ENCODE data around the gene TENM4.

The TENM4 gene

DNA sequence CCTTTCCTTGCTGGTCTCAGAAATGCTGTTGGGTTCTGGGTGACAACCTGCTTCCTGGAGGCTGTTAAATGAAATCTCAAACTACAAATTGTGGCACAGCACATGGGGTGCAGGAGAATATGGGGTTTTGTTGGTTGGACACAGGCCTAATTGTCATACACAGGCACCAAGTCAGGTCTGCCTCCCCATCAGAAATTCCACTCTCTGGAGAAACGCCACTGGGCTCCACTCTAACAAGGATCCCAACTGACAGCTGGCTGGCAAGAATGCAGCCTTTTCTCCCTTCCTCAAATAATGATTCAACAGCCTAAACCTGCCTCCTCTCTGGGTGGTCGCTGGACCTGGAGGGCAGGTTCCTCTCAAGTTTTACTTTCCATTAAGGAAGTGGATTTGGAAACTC is 688.3 kb downstream of the TENM4 start:
- H4K91ac ChIP-seq (ENCODE audit: low read depth, low read length, poor library complexity) = no peak overlapping the region
- no peak overlapping the region for H3K4ac ChIP-seq (ENCODE audit: low read length)
- no peak overlapping the region for H3K4me2 ChIP-seq (ENCODE audit: insufficient read depth, low read length, poor library complexity, severe bottlenecking)
- H2AFZ ChIP-seq (ENCODE audit: low read length) = no peak overlapping the region
- H3K27ac ChIP-seq (replicated peaks; ENCODE audit: low read length) = no peak overlapping the region
- WGBS, 2 donors (ENCODE audit: extremely low coverage in 2 of 2, insufficient read length in 2 of 2, insufficient replicate concordance in 1 of 2) = no CpG with 5 or more reads among the region's 2 CpGs
- H3K9me3 ChIP-seq (replicated peaks in 1 of 2; ENCODE audit: control insufficient read depth in 2 of 2, insufficient read depth in 1 of 2, low read depth in 1 of 2, low read length in 2 of 2) = no peaks in the 10 kb centered on the region
- H3K4me1 ChIP-seq (ENCODE audit: control insufficient read depth in 2 of 2, insufficient read depth in 1 of 2, low read depth in 1 of 2, low read length in 2 of 2) = peaks cover 0 to 4% of the 10 kb centered on the region in 2 donors
- no peak overlapping the region for H4K8ac ChIP-seq (ENCODE audit: low read depth, low read length)
- H3K4me3 ChIP-seq (ENCODE audit: low read length in 2 of 2) = no peak overlapping the region
- no peak overlapping the region for H2BK5ac ChIP-seq (ENCODE audit: low read length)
- peaks cover 0 to 11% of the 10 kb centered on the region in 2 donors for H3K36me3 ChIP-seq (replicated peaks in 1 of 2; ENCODE audit: control insufficient read depth in 2 of 2, insufficient read depth in 2 of 2, low read length in 2 of 2)
- no peak overlapping the region for H3K14ac ChIP-seq (ENCODE audit: low read length)
- H3K23ac ChIP-seq (ENCODE audit: low read depth, low read length, poor library complexity) = no peak overlapping the region
- no peak overlapping the region for H2BK120ac ChIP-seq (ENCODE audit: low read depth, low read length)
- no peak overlapping the region for H3K18ac ChIP-seq (ENCODE audit: low read length)
- no peak for DNase-seq (ENCODE audit: low spot score)
- no peak overlapping the region for H2BK12ac ChIP-seq (ENCODE audit: low read length)
- no peak overlapping the region for H2AK5ac ChIP-seq (ENCODE audit: low read depth, low read length)
- no peak overlapping the region for H2BK15ac ChIP-seq (ENCODE audit: low read length)
- H3K9ac ChIP-seq (ENCODE audit: low read depth, low read length, poor library complexity) = no peak overlapping the region
- H3K79me1 ChIP-seq (ENCODE audit: low read depth, low read length) = no peaks in the 10 kb centered on the region
- H3K27me3 ChIP-seq (ENCODE audit: control insufficient read depth in 3 of 3, insufficient read depth in 3 of 3, low read depth in 1 of 3, low read length in 3 of 3) = no peaks in the 10 kb centered on the region

DNA sequence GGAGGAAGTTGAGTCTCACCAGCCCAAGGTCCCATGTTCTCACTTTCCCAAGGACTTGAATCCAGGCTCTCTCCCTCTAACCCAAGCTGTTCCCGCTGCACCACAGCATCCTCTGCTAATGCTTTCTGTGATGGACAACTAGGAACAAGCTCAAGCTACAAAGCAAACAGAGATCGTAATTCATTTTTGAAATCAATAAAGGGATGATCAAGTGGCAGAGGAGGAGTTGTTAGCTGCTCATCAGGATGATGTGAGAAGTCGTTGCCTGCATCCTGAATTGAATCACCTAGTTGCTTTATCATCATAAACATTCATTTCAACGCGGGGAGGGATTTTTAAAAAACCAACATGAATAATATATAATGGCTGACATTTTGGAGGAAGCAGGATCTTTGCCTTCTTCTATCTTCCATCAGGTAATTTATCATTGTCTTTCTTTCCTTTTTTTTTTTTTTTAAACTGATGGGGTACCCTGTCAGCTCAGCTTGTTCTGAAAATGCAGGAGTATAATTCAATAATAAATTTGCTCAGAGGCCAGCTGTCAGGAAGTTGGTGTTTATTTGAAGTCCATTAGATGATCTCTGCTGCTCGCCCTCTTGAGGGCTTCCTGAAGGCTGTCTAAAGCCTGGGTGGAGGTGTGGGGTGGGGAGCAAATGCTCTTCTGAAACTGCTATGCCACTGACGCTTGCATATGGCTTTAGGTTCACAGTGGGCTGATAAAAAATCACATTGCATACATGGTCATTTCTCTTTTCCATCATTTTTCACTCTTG is 691.7 kb downstream of the TENM4 start:
- Histone ChIP-seq H3K4me1 (ENCODE audit: control insufficient read depth in 2 of 2, insufficient read depth in 1 of 2, low read depth in 1 of 2, low read length in 2 of 2) (peaks cover 0 to 4% of the 10 kb centered on the region in 2 donors), H3K4me3 (ENCODE audit: low read length in 2 of 2) (no peak overlapping the region), H2BK15ac (ENCODE audit: low read length) (no peak overlapping the region), H2BK120ac (ENCODE audit: low read depth, low read length) (no peak overlapping the region), H3K18ac (ENCODE audit: low read length) (no peak overlapping the region), H3K14ac (ENCODE audit: low read length) (no peak overlapping the region), H2AFZ (ENCODE audit: low read length) (no peak overlapping the region), H2AK5ac (ENCODE audit: low read depth, low read length) (no peak overlapping the region), H3K4me2 (ENCODE audit: insufficient read depth, low read length, poor library complexity, severe bottlenecking) (no peak overlapping the region), H3K27ac (replicated peaks; ENCODE audit: low read length) (no peak overlapping the region), H3K4ac (ENCODE audit: low read length) (no peak overlapping the region), H3K9ac (ENCODE audit: low read depth, low read length, poor library complexity) (no peak overlapping the region), H4K8ac (ENCODE audit: low read depth, low read length) (no peak overlapping the region), H3K23ac (ENCODE audit: low read depth, low read length, poor library complexity) (no peak overlapping the region), H2BK12ac (ENCODE audit: low read length) (no peak overlapping the region), H2BK5ac (ENCODE audit: low read length) (no peak overlapping the region), H3K36me3 (replicated peaks in 1 of 2; ENCODE audit: control insufficient read depth in 2 of 2, insufficient read depth in 2 of 2, low read length in 2 of 2) (no peaks in the 10 kb centered on the region), H4K91ac (ENCODE audit: low read depth, low read length, poor library complexity) (no peak overlapping the region), H3K9me3 (replicated peaks in 1 of 2; ENCODE audit: control insufficient read depth in 2 of 2, insufficient read depth in 1 of 2, low read depth in 1 of 2, low read length in 2 of 2) (no peaks in the 10 kb centered on the region), H3K79me1 (ENCODE audit: low read depth, low read length) (no peaks in the 10 kb centered on the region), H3K27me3 (ENCODE audit: control insufficient read depth in 3 of 3, insufficient read depth in 3 of 3, low read depth in 1 of 3, low read length in 3 of 3) (no peaks in the 10 kb centered on the region)
- no CpG with 5 or more reads among the region's 7 CpGs for WGBS, 2 donors (ENCODE audit: extremely low coverage in 2 of 2, insufficient read length in 2 of 2, insufficient replicate concordance in 1 of 2)
- no peak for DNase-seq (ENCODE audit: low spot score)

DNA sequence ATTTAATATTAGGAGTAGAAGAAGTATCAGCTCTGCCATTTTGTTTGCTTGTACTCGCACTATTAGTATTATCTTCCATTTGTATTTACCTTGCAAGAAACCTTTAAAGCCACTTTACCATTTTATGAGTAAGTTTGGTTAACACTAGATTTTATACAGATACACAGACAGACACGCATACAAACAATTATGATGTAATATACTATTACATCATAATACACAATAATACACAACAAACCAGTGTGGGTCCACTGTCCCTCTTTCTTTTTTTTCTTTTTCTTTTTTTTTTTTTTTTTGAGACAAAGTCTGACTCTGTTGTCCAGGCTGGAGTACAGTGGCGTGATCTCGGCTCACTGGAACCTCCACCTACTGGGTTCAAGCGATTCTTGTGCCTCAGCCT is 695.9 kb downstream of the TENM4 start:
- Histone ChIP-seq H3K14ac (ENCODE audit: low read length) (no peak overlapping the region), H3K9ac (ENCODE audit: low read depth, low read length, poor library complexity) (no peak overlapping the region), H4K91ac (ENCODE audit: low read depth, low read length, poor library complexity) (no peak overlapping the region), H3K4ac (ENCODE audit: low read length) (no peak overlapping the region), H3K18ac (ENCODE audit: low read length) (no peak overlapping the region), H2BK12ac (ENCODE audit: low read length) (no peak overlapping the region), H3K36me3 (replicated peaks in 1 of 2; ENCODE audit: control insufficient read depth in 2 of 2, insufficient read depth in 2 of 2, low read length in 2 of 2) (no peaks in the 10 kb centered on the region), H3K23ac (ENCODE audit: low read depth, low read length, poor library complexity) (no peak overlapping the region), H3K27me3 (ENCODE audit: control insufficient read depth in 3 of 3, insufficient read depth in 3 of 3, low read depth in 1 of 3, low read length in 3 of 3) (no peaks in the 10 kb centered on the region), H3K4me2 (ENCODE audit: insufficient read depth, low read length, poor library complexity, severe bottlenecking) (no peak overlapping the region), H2AK5ac (ENCODE audit: low read depth, low read length) (no peak overlapping the region), H2BK15ac (ENCODE audit: low read length) (no peak overlapping the region), H3K79me1 (ENCODE audit: low read depth, low read length) (no peaks in the 10 kb centered on the region), H3K4me1 (ENCODE audit: control insufficient read depth in 2 of 2, insufficient read depth in 1 of 2, low read depth in 1 of 2, low read length in 2 of 2) (no peaks in the 10 kb centered on the region), H3K4me3 (ENCODE audit: low read length in 2 of 2) (no peak overlapping the region), H3K27ac (replicated peaks; ENCODE audit: low read length) (no peak overlapping the region), H4K8ac (ENCODE audit: low read depth, low read length) (no peak overlapping the region), H3K9me3 (replicated peaks in 1 of 2; ENCODE audit: control insufficient read depth in 2 of 2, insufficient read depth in 1 of 2, low read depth in 1 of 2, low read length in 2 of 2) (peaks cover 0 to 3% of the 10 kb centered on the region in 2 donors), H2AFZ (ENCODE audit: low read length) (no peak overlapping the region), H2BK5ac (ENCODE audit: low read length) (no peak overlapping the region), H2BK120ac (ENCODE audit: low read depth, low read length) (no peak overlapping the region)
- no peak for DNase-seq (ENCODE audit: low spot score)
- WGBS, 2 donors (ENCODE audit: extremely low coverage in 2 of 2, insufficient read length in 2 of 2, insufficient replicate concordance in 1 of 2) = no CpG with 5 or more reads among the region's 5 CpGs

DNA sequence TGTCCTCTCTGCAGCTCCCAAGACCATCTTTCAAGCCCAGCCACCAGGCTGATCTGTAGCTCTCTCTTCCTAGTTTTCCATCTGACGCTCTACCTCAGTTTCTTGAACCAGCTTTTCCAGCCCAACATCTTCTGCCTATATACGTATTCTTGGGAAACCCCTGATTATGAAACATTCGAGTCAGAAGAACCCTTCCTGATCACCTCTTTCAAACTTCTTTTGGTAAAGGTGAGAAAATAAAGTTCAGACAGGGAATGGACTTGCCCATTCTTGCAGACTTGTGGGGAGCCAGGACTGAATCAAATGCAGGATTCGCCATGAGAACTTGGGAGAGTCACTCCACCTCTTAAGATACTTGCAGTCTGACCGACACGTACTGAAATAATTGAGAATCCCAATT is 696.6 kb downstream of the TENM4 start:
- no peak overlapping the region for H3K14ac ChIP-seq (ENCODE audit: low read length)
- H3K36me3 ChIP-seq (replicated peaks in 1 of 2; ENCODE audit: control insufficient read depth in 2 of 2, insufficient read depth in 2 of 2, low read length in 2 of 2) = no peaks in the 10 kb centered on the region
- no peak overlapping the region for H3K4me2 ChIP-seq (ENCODE audit: insufficient read depth, low read length, poor library complexity, severe bottlenecking)
- DNase-seq (ENCODE audit: low spot score) = no peak
- no peak overlapping the region for H3K4ac ChIP-seq (ENCODE audit: low read length)
- H4K8ac ChIP-seq (ENCODE audit: low read depth, low read length) = no peak overlapping the region
- H2BK12ac ChIP-seq (ENCODE audit: low read length) = no peak overlapping the region
- no peaks in the 10 kb centered on the region for H3K27me3 ChIP-seq (ENCODE audit: control insufficient read depth in 3 of 3, insufficient read depth in 3 of 3, low read depth in 1 of 3, low read length in 3 of 3)
- no peaks in the 10 kb centered on the region for H3K4me1 ChIP-seq (ENCODE audit: control insufficient read depth in 2 of 2, insufficient read depth in 1 of 2, low read depth in 1 of 2, low read length in 2 of 2)
- H2BK15ac ChIP-seq (ENCODE audit: low read length) = no peak overlapping the region
- H2AK5ac ChIP-seq (ENCODE audit: low read depth, low read length) = no peak overlapping the region
- no peak overlapping the region for H2BK5ac ChIP-seq (ENCODE audit: low read length)
- no peak overlapping the region for H3K23ac ChIP-seq (ENCODE audit: low read depth, low read length, poor library complexity)
- no peak overlapping the region for H3K27ac ChIP-seq (replicated peaks; ENCODE audit: low read length)
- no peak overlapping the region for H2BK120ac ChIP-seq (ENCODE audit: low read depth, low read length)
- H3K18ac ChIP-seq (ENCODE audit: low read length) = no peak overlapping the region
- H3K4me3 ChIP-seq (ENCODE audit: low read length in 2 of 2) = no peak overlapping the region
- no peak overlapping the region for H4K91ac ChIP-seq (ENCODE audit: low read depth, low read length, poor library complexity)
- H3K9ac ChIP-seq (ENCODE audit: low read depth, low read length, poor library complexity) = no peak overlapping the region
- H3K9me3 ChIP-seq (replicated peaks in 1 of 2; ENCODE audit: control insufficient read depth in 2 of 2, insufficient read depth in 1 of 2, low read depth in 1 of 2, low read length in 2 of 2) = peaks cover 0 to 6% of the 10 kb centered on the region in 2 donors
- H2AFZ ChIP-seq (ENCODE audit: low read length) = no peak overlapping the region
- H3K79me1 ChIP-seq (ENCODE audit: low read depth, low read length) = no peaks in the 10 kb centered on the region
- no CpG with 5 or more reads among the region's 6 CpGs for WGBS, 2 donors (ENCODE audit: extremely low coverage in 2 of 2, insufficient read length in 2 of 2, insufficient replicate concordance in 1 of 2)
